AG09319 (cell line): ENCODE results near the gene CNNM2.
"Not testable (repeated sequence)": the region's sequence is repeated elsewhere in the genome, so short reads cannot be mapped to it uniquely, and the experiment has no call there.

ENCODE experiments used
- DNase-seq: peaks from one replicate; pipeline ENCODE4 v3.0.0-alpha.2; 2010; ENCODE audit warnings: low read depth; ENCODE audit errors: extremely low read depth
- CTCF ChIP-seq: IDR thresholded peaks from 2 replicates; pipeline ENCODE4 v1.5.1; 2011; ENCODE audit warnings: low read depth, mild to moderate bottlenecking, inconsistent platforms, low read length, moderate library complexity

The CNNM2 gene

GRCh38 chr10:102996876-102997275, 78.8 kb downstream of the CNNM2 start:
- no peak for DNase-seq

GRCh38 chr10:102997998-102998397, 79.9 kb downstream of the CNNM2 start:
- DNase-seq = no peak
- TF ChIP-seq CTCF = no peak

More at GRCh38 chr10:102996876-102997275, 78.8 kb downstream of the CNNM2 start:
- no peak for TF ChIP-seq CTCF

- no peak for TF ChIP-seq CTCF
- DNase-seq = no peak
Observed at GRCh38 chr10:102998399-102998907, 80.4 kb downstream of the CNNM2 start.

- not testable (repeated sequence) for DNase-seq
Observed at GRCh38 chr10:103000050-103000449, 82.0 kb downstream of the CNNM2 start.

- no peak for DNase-seq
- no peak for TF ChIP-seq CTCF
Observed at GRCh38 chr10:103007017-103007416, 88.9 kb downstream of the CNNM2 start.

- DNase-seq = no peak
Observed at GRCh38 chr10:103013416-103013815, 95.3 kb downstream of the CNNM2 start.

GRCh38 chr10:103019425-103019824, 101.3 kb downstream of the CNNM2 start:
- DNase-seq = no peak
- TF ChIP-seq CTCF = no peak

More at GRCh38 chr10:103013416-103013815, 95.3 kb downstream of the CNNM2 start:
- no peak for TF ChIP-seq CTCF

- no peak for DNase-seq
- TF ChIP-seq CTCF = no peak
Observed at GRCh38 chr10:103021150-103021899, 103.2 kb downstream of the CNNM2 start.
